ENCODE measurements around the gene TCP11L2. TPM values are rescaled to one million over a fixed set of nuclear protein-coding genes. Genes with fewer than 3 reads are reported as not detected.
"Not testable (repeated sequence)": the region's sequence is repeated elsewhere in the genome, so short reads cannot be mapped to it uniquely, and the experiment has no call there.

TCP11L2 gene
- total RNA-seq, 2 experiments from 2014 or later: 5.9 to 6.4 TPM

GRCh38 chr12:106286576-106287162, 15.9 kb upstream of the TCP11L2 start:
- POLR2A ChIA-PET; H3K36me3 Mint-ChIP-seq (ENCODE audit: low read depth); H3K9me3 Mint-ChIP-seq (ENCODE audit: insufficient read depth); H3K27ac Mint-ChIP-seq; DNase-seq; ATAC-seq; CTCF ChIA-PET; H3K4me3 Mint-ChIP-seq; H3K27me3 Mint-ChIP-seq (ENCODE audit: low read depth): not testable (repeated sequence)
- peaks cover 10% of the 10 kb centered on the region for H3K4me1 Mint-ChIP-seq (ENCODE audit: low read depth)

DNA sequence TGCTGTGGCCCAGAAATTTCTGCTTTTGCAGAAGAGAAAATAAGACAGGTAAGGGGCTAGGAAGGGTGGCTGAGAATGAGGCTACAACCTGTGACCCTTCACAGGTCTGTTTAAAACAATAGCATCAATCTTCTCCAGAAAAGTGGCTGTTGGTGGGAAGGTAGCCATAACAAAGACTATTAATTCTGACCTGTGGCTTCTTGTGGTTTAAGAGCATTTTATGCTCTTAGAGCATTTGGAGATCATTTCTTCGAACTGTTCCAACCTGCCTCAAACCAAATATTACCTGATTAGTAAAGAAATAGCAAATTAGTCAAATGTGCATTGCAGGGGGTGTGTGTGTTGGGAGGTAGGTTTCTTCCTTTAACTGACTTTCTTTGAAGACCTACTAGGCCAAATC, 15.2 kb upstream of the TCP11L2 start:
- Mint-ChIP-seq H3K4me1 (ENCODE audit: low read depth) (peaks cover 10% of the 10 kb centered on the region), H3K36me3 (ENCODE audit: low read depth) (peaks cover under 1% of the 10 kb centered on the region), H3K27ac (no peak overlapping the region), H3K4me3 (no peak overlapping the region), H3K9me3 (ENCODE audit: insufficient read depth) (no peaks in the 10 kb centered on the region), H3K27me3 (ENCODE audit: low read depth) (peaks cover 8% of the 10 kb centered on the region)
- CTCF ChIA-PET: no interaction called here
- ATAC-seq (no peak), DNase-seq (no peak)
- POLR2A ChIA-PET: no interaction called here

- ChIA-PET POLR2A (no interaction called here), CTCF (no interaction called here)
- Mint-ChIP-seq H3K4me3 (no peak overlapping the region), H3K4me1 (ENCODE audit: low read depth) (peaks cover 10% of the 10 kb centered on the region), H3K27ac (no peak overlapping the region), H3K9me3 (ENCODE audit: insufficient read depth) (no peaks in the 10 kb centered on the region), H3K36me3 (ENCODE audit: low read depth) (no peaks in the 10 kb centered on the region), H3K27me3 (ENCODE audit: low read depth) (peaks cover 7% of the 10 kb centered on the region)
- ATAC-seq: no peak
- DNase-seq: no peak
These were observed 14.4 kb upstream of the TCP11L2 start for GRCh38 chr12:106288101-106288493.

GRCh38 chr12:106288494-106289195, 13.9 kb upstream of the TCP11L2 start:
- Mint-ChIP-seq H3K4me3 (no peak overlapping the region), H3K9me3 (ENCODE audit: insufficient read depth) (no peaks in the 10 kb centered on the region), H3K27ac (no peak overlapping the region), H3K36me3 (ENCODE audit: low read depth) (no peaks in the 10 kb centered on the region), H3K4me1 (ENCODE audit: low read depth) (peaks cover 10% of the 10 kb centered on the region), H3K27me3 (ENCODE audit: low read depth) (peaks cover 5% of the 10 kb centered on the region)
- CTCF ChIA-PET: no interaction called here
- POLR2A ChIA-PET: no interaction called here
- DNase-seq (no peak), ATAC-seq (no peak)

DNA sequence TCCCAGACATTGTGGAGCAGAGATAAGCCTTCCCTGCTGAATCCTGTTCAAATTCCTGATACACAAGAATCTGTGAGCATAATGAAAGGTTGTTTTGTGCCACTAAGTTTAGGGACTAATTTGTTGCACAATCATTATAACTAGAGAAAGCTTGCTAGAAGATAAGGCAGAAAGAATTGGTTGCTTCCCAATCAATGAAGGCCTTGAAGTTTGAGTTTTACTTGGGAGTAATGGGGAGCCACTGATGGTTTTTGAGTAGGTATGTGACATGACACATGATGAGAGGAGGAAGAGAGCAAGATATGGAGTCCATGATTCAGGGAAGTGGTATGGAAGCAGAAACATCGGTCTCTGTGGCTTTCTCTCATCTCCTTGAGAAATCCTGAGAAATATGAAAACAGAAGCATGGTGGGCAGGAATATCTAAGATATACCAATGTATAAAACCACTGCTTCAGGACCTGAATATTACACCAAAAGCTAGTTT, 13.3 kb upstream of the TCP11L2 start:
- no peaks in the 10 kb centered on the region for H3K36me3 Mint-ChIP-seq (ENCODE audit: low read depth)

GRCh38 chr12:106290666-106291065, 11.9 kb upstream of the TCP11L2 start:
- Mint-ChIP-seq H3K9me3 (ENCODE audit: insufficient read depth) (no peaks in the 10 kb centered on the region), H3K36me3 (ENCODE audit: low read depth) (no peaks in the 10 kb centered on the region), H3K4me3 (no peak overlapping the region), H3K4me1 (ENCODE audit: low read depth) (no peaks in the 10 kb centered on the region), H3K27ac (no peak overlapping the region), H3K27me3 (ENCODE audit: low read depth) (peaks cover 2% of the 10 kb centered on the region)
- POLR2A ChIA-PET: interaction anchor here (1.3 kb wide), 1 partner anchor 11 kb away, joined by 3 read pairs; no protein-coding TSS in a partner anchor
- CTCF ChIA-PET: interaction anchor here (1.2 to 1.8 kb wide), 3 partner anchors 12 to 67 kb away, joined by 3 to 6 read pairs (median 4); no protein-coding TSS in a partner anchor
- ATAC-seq (no peak), DNase-seq (no peak)

More for the DNA sequence above, 13.3 kb upstream of the TCP11L2 start:
- Mint-ChIP-seq H3K27ac (no peak overlapping the region), H3K4me1 (ENCODE audit: low read depth) (peaks cover 10% of the 10 kb centered on the region), H3K9me3 (ENCODE audit: insufficient read depth) (no peaks in the 10 kb centered on the region), H3K4me3 (no peak overlapping the region), H3K27me3 (ENCODE audit: low read depth) (peaks cover 5% of the 10 kb centered on the region)
- DNase-seq (no peak), ATAC-seq (no peak)
- CTCF ChIA-PET: interaction anchor here (1.8 kb wide), 1 partner anchor 63 kb away, joined by 6 read pairs; no protein-coding TSS in a partner anchor
- POLR2A ChIA-PET: no interaction called here

DNA sequence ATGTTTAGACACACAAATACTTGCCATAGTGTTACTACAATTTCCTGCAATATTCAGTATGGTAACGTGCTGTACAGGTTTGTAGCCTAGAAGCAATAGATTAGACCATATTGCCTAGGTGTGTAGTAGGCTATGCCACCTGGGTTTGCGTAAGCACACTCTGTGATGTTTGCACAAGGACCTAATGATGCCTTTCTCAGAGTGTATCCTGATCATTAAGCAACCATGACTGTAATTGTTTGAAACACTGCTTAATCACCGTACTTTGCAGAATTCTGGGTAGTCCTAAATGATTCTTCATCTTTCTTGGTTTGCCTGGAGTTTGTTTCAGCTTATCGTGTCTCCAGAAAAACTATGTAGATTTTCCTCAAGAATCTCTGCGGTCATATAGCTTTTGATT, 11.2 kb upstream of the TCP11L2 start:
- POLR2A ChIA-PET: no interaction called here

DNA sequence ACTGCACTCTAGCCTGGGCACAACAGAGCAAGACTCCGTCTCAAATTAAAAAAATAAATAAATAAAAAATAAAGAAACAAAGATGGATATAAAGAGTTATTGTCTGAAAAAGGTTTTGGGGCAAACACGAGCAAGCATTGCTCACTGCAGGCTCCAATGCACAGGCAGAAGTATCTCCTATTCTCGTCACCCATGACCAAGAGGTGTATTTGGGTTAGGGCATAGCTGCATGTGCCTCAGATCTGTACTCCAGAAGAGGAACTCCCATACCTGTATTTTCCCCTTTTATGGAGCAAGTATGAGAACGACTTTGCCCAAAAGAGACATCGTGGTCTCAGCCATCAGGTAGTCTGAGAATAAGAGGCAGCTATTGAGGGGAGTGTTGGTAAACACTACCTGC, 10.2 kb upstream of the TCP11L2 start:
- no peak overlapping the region for H3K4me3 Mint-ChIP-seq
- peaks cover 2% of the 10 kb centered on the region for H3K27me3 Mint-ChIP-seq (ENCODE audit: low read depth)
- ATAC-seq: no peak
- peaks cover 2% of the 10 kb centered on the region for H3K4me1 Mint-ChIP-seq (ENCODE audit: low read depth)
- POLR2A ChIA-PET: no interaction called here
- H3K9me3 Mint-ChIP-seq (ENCODE audit: insufficient read depth): no peaks in the 10 kb centered on the region
- no peak for DNase-seq
- H3K27ac Mint-ChIP-seq: no peak overlapping the region
- CTCF ChIA-PET: interaction anchor here (2.2 kb wide), 1 partner anchor 10 kb away, joined by 13 read pairs; no protein-coding TSS in a partner anchor
- H3K36me3 Mint-ChIP-seq (ENCODE audit: low read depth): no peaks in the 10 kb centered on the region

More for the DNA sequence above, 11.2 kb upstream of the TCP11L2 start:
- Mint-ChIP-seq H3K4me1 (ENCODE audit: low read depth) (no peaks in the 10 kb centered on the region), H3K27me3 (ENCODE audit: low read depth) (peaks cover 2% of the 10 kb centered on the region), H3K9me3 (ENCODE audit: insufficient read depth) (no peaks in the 10 kb centered on the region), H3K27ac (no peak overlapping the region), H3K36me3 (ENCODE audit: low read depth) (no peaks in the 10 kb centered on the region), H3K4me3 (no peak overlapping the region)
- no peak for DNase-seq
- no peak for ATAC-seq
- CTCF ChIA-PET: interaction anchor here (1.0 to 1.8 kb wide), 3 partner anchors 10 to 68 kb away, joined by 4 to 6 read pairs (median 4); no protein-coding TSS in a partner anchor

- CTCF ChIA-PET: interaction anchor here (2.6 to 4.1 kb wide), 2 partner anchors 14 to 69 kb away, joined by 11 to 29 read pairs; no protein-coding TSS in a partner anchor
- no peak for ATAC-seq
- Mint-ChIP-seq H3K9me3 (ENCODE audit: insufficient read depth) (no peaks in the 10 kb centered on the region), H3K36me3 (ENCODE audit: low read depth) (no peaks in the 10 kb centered on the region), H3K4me1 (ENCODE audit: low read depth) (peaks cover 18% of the 10 kb centered on the region), H3K27me3 (ENCODE audit: low read depth) (peaks cover 2% of the 10 kb centered on the region), H3K27ac (no peak overlapping the region), H3K4me3 (no peak overlapping the region)
- DNase-seq: no peak
- POLR2A ChIA-PET: no interaction called here
These were observed 6.2 kb upstream of the TCP11L2 start for GRCh38 chr12:106296179-106296877.

- no peak for ATAC-seq
- H3K36me3 Mint-ChIP-seq (ENCODE audit: low read depth): no peaks in the 10 kb centered on the region
- CTCF ChIA-PET: interaction anchor here (1.0 to 4.1 kb wide), 3 partner anchors 15 to 70 kb away, joined by 5 to 29 read pairs (median 11); no protein-coding TSS in a partner anchor
- POLR2A ChIA-PET: no interaction called here
- H3K4me1 Mint-ChIP-seq (ENCODE audit: low read depth): peaks cover 24% of the 10 kb centered on the region
- no peak for DNase-seq
- no peaks in the 10 kb centered on the region for H3K27me3 Mint-ChIP-seq (ENCODE audit: low read depth)
- H3K9me3 Mint-ChIP-seq (ENCODE audit: insufficient read depth): no peaks in the 10 kb centered on the region
- no peak overlapping the region for H3K27ac Mint-ChIP-seq
- no peak overlapping the region for H3K4me3 Mint-ChIP-seq
These were observed 5.5 kb upstream of the TCP11L2 start for GRCh38 chr12:106297075-106297474.

DNA sequence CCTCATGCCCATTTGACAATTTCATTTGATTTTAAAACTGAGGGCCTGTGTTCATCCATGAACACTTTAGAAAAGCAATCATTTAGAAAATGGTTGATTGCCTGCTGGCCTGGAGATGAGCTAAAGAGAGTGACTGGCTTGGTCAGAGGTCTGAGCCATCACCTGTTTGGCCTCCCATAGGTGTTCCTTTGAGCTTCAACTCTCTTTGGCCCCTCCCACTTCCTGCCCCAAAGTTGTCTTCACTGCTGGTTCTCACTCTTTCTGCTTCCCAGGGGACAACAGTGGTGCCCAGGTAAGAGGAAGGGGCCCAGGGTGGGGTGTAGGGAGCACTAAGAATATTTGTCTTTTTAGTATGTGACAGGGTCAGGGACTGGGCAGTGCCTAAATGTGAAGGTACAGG, 4.9 kb upstream of the TCP11L2 start:
- H3K4me3 Mint-ChIP-seq: no peak overlapping the region
- ChIA-PET POLR2A (no interaction called here), CTCF (interaction anchor here (1.0 to 4.1 kb wide), 4 partner anchors 15 to 74 kb away, joined by 4 to 29 read pairs (median 8); no protein-coding TSS in a partner anchor)
- no peaks in the 10 kb centered on the region for H3K9me3 Mint-ChIP-seq (ENCODE audit: insufficient read depth)
- no peaks in the 10 kb centered on the region for H3K27me3 Mint-ChIP-seq (ENCODE audit: low read depth)
- H3K36me3 Mint-ChIP-seq (ENCODE audit: low read depth): no peaks in the 10 kb centered on the region
- ATAC-seq (no peak), DNase-seq (no peak)
- no peak overlapping the region for H3K27ac Mint-ChIP-seq
- H3K4me1 Mint-ChIP-seq (ENCODE audit: low read depth): peaks cover 24% of the 10 kb centered on the region
